Hepatocyte (in vitro differentiated cells): ENCODE measurements around the gene PTGES2. TPM values are rescaled to one million over a fixed set of nuclear protein-coding genes. Genes with fewer than 3 reads are reported as not detected.
"Not testable (repeated sequence)": the region's sequence is repeated elsewhere in the genome, so short reads cannot be mapped to it uniquely, and the experiment has no call there.

Experiments
- DNase-seq: peaks from one replicate; pipeline ENCODE4 v3.0.0-alpha.2; 2016; ENCODE audit warnings: low spot score
- H2AFZ ChIP-seq: fragments of 200-600 bp; sonication (generic); 2 replicates; pipeline ENCODE4 v1.6.0; 2016; ENCODE audit warnings: antibody characterized with exemption, mild to moderate bottlenecking
- H3K27ac ChIP-seq: fragments of 200-600 bp; sonication (generic); 2 replicates; pipeline ENCODE4 v1.5.1; 2016; ENCODE audit warnings: mild to moderate bottlenecking
- H3K27me3 ChIP-seq: fragments of 200-600 bp; sonication (generic); 2 replicates; pipeline ENCODE4 v1.6.1; 2016
- H3K36me3 ChIP-seq: fragments of 200-600 bp; sonication (generic); replicated peaks from 2 replicates; pipeline ENCODE4 v1.5.1; 2016; ENCODE audit warnings: low read depth; ENCODE audit not compliant: insufficient read depth
- H3K4me1 ChIP-seq: fragments of 200-600 bp; sonication (generic); 2 replicates; pipeline ENCODE4 v1.5.1; 2016; ENCODE audit warnings: mild to moderate bottlenecking, moderate library complexity; ENCODE audit not compliant: insufficient read depth
- H3K4me2 ChIP-seq: fragments of 200-600 bp; sonication (generic); 2 replicates; pipeline ENCODE4 v1.6.0; 2016
- H3K4me3 ChIP-seq: fragments of 200-600 bp; sonication (generic); 2 replicates; pipeline ENCODE4 v1.5.1; 2016; ENCODE audit warnings: mild to moderate bottlenecking
- H3K79me2 ChIP-seq: fragments of 200-600 bp; sonication (generic); 2 replicates; pipeline ENCODE4 v1.6.0; 2017; ENCODE audit warnings: mild to moderate bottlenecking
- H3K9me2 ChIP-seq: fragments of 200-600 bp; sonication (generic); replicated peaks from 2 replicates; pipeline ENCODE4 v1.6.0; 2017; ENCODE audit warnings: mild to moderate bottlenecking; ENCODE audit not compliant: insufficient read depth
- H3K9me3 ChIP-seq: fragments of 200-600 bp; sonication (generic); 2 replicates; pipeline ENCODE4 v1.5.1; 2016; ENCODE audit warnings: low read depth, mild to moderate bottlenecking
- H4K20me1 ChIP-seq: fragments of 200-600 bp; sonication (generic); 2 replicates; pipeline ENCODE4 v1.6.0; 2016; ENCODE audit warnings: mild to moderate bottlenecking; ENCODE audit not compliant: insufficient read depth, poor library complexity, severe bottlenecking
- EZH2 ChIP-seq: fragments of 200-600 bp; sonication (generic); IDR thresholded peaks from 2 replicates; pipeline ENCODE4 v1.6.1; 2016; ENCODE audit warnings: antibody characterized with exemption, mild to moderate bottlenecking, borderline replicate concordance
- EZH2phosphoT487 ChIP-seq: fragments of 200-600 bp; sonication (generic); IDR thresholded peaks from one replicate; pipeline ENCODE4 v1.6.1; 2018; ENCODE audit warnings: antibody characterized with exemption, mild to moderate bottlenecking, low read depth, moderate library complexity; ENCODE audit not compliant: unreplicated experiment, severe bottlenecking
- WGBS: methylation state at CpG from one replicate; pipeline ENCODE4 v1.1.6; 2016; ENCODE audit warnings: low lambda C conversion rate; ENCODE audit errors: missing lambda C conversion rate; 5-methylcytosine and 5-hydroxymethylcytosine counted together
- polyA plus RNA-seq: library from polyadenylated mRNA; unstranded; fragments of >200 nt; fragmentation: Nextera tagmentation; extraction: Ambion mirVana; gene quantifications from 2 replicates; pipeline ENCODE4 v1.2.1, GENCODE V29; 2016
- total RNA-seq: library from RNA; depleted of rRNA; stranded (reverse); fragments of >200 nt; gene quantifications from 2 replicates; pipeline ENCODE4 v1.2.3, GENCODE V29; 2014
- TF ChIP-seq, protein P1 (sequence below): fragments of 200-600 bp; sonication (generic); IDR thresholded peaks from 2 replicates; pipeline ENCODE4 v1.5.1; 2016; ENCODE audit warnings: antibody characterized with exemption, mild to moderate bottlenecking; ENCODE audit not compliant: poor library complexity

Gene PTGES2
- total and polyA plus RNA-seq, 2 experiments from 2014 or later: 29.4 to 68.1 TPM

DNA sequence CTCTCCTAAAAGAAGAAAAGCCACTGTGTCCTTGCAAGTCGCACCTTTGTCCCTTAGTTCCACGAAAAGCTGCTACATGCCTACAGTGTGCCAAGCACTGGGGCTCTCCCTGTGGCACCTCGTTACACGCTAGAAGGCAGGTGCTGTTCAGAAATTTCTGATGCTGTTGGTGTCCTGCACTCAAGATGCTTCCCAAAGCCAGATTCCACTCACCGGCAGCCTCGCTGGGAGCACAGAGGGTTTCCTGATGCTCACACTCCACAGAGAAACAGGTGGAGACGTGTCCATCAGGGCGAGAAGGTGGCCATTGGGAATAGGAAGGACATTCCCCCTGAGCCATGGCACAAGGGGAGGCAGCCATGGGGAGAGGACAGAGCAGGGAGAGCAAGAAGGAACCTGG lies 3.8 kb upstream of the PTGES2 start:
- H4K20me1 ChIP-seq, H3K27me3 ChIP-seq, H2AFZ ChIP-seq, H3K27ac ChIP-seq, H3K9me2 ChIP-seq, H3K4me2 ChIP-seq, H3K4me3 ChIP-seq, DNase-seq, H3K9me3 ChIP-seq, H3K36me3 ChIP-seq: not testable (repeated sequence)
- H3K79me2 ChIP-seq: peaks cover 17% of the 10 kb centered on the region
- peaks cover 11% of the 10 kb centered on the region for H3K4me1 ChIP-seq
- WGBS: 94% methylated on average over 8 of the region's 8 CpGs

DNA sequence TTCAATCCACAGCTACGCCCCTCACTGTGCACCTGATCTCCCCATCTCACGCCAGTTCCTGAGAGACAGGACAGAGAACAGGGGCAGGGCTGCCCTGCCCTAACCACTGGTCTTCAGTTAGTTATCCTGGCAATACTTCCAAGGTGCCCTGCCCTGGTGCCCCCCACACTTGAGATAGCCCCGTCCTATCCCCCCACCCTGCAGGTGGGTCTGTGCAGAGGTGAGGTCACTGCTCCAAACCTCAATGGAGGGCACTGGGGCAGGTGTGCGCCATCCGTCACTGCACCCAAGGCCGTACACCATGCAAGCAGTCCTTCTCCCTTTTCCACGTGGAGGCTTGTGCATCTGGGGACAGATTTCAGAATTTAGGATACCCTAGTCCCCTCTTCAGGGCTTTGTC lies 3.1 kb upstream of the PTGES2 start:
- H3K4me2 ChIP-seq, H2AFZ ChIP-seq, H4K20me1 ChIP-seq, H3K9me2 ChIP-seq, DNase-seq, H3K9me3 ChIP-seq, H3K27me3 ChIP-seq, H3K27ac ChIP-seq, H3K4me3 ChIP-seq, H3K36me3 ChIP-seq: not testable (repeated sequence)
- WGBS: 65% methylated on average over 7 of the region's 7 CpGs
- Histone ChIP-seq H3K79me2 (peaks cover 24% of the 10 kb centered on the region), H3K4me1 (peaks cover 18% of the 10 kb centered on the region)

DNA sequence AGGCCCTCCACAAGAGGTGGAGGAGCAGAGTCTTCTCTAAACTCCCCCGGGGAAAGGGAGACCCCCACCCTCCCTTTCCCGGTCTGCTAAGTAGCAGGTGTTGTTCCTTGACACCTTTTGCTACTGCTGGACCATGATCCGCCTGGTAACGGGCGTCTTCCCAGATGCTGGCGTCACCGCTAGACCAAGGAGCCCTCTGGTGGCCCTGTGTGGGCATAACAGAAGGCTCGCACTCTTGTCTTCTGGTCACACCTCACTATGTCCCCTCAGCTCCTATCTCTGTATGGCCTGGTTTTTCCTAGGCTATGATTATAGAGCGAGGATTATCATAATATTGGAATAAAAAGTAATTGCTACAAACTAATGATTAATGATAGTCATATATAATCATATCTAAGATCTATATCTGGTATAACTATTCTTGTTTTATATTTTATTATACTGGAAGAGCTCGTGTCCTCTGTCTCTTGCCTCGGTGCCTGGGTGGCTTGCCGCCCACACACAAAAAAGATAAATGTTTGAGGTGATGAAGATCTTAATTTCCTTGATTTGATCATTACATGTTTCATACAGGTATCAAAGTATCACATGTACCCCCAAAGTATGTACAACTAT lies 2.6 kb upstream of the PTGES2 start:
- H3K9me3 ChIP-seq, H2AFZ ChIP-seq, H3K4me2 ChIP-seq, H4K20me1 ChIP-seq, DNase-seq, H3K27ac ChIP-seq, H3K9me2 ChIP-seq, H3K36me3 ChIP-seq, H3K27me3 ChIP-seq, H3K4me3 ChIP-seq: not testable (repeated sequence)
- H3K79me2 ChIP-seq: peaks cover 29% of the 10 kb centered on the region
- 39% methylated on average over 11 of the region's 12 CpGs for WGBS
- TF ChIP-seq, protein P1, sequence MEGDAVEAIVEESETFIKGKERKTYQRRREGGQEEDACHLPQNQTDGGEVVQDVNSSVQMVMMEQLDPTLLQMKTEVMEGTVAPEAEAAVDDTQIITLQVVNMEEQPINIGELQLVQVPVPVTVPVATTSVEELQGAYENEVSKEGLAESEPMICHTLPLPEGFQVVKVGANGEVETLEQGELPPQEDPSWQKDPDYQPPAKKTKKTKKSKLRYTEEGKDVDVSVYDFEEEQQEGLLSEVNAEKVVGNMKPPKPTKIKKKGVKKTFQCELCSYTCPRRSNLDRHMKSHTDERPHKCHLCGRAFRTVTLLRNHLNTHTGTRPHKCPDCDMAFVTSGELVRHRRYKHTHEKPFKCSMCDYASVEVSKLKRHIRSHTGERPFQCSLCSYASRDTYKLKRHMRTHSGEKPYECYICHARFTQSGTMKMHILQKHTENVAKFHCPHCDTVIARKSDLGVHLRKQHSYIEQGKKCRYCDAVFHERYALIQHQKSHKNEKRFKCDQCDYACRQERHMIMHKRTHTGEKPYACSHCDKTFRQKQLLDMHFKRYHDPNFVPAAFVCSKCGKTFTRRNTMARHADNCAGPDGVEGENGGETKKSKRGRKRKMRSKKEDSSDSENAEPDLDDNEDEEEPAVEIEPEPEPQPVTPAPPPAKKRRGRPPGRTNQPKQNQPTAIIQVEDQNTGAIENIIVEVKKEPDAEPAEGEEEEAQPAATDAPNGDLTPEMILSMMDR: peak; percentile 41
- peaks cover 19% of the 10 kb centered on the region for H3K4me1 ChIP-seq

DNA sequence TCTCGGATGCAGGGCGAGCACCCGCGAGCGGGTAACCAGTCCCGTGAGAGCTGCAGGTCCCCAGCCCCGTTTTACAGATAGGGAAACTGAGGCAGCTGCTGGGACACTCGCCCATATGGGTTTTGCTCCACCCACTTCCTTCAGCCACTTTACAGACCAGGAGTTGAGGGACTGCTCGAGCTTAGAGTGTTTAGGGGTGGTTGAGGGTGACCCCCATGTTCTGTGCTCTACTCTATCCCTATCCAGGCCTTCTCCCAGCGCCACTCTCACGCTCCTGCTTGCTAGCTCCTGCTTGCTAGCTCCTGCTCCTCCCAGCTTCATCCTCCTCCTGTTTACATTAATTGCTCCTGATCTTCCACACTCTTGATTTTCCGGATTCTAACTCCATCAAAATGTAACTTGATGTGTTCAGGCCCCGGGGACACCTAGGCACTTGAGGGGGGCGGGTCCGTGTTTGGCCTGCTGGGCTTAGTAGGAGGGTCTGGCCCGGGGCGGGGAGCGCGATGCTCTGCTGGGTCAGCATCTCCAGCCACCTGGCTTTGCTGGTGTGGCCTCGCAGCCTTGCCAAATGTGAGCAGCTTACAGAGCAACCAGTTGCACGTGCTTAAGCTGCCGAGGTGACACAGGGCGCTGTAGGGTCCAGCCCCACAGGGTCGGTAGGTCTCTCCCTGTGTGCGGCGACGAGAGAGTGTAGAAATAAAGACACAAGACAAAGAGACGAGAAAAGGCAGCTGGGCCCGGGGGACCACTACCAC lies 1.5 kb upstream of the PTGES2 start:
- no peak for DNase-seq
- Histone ChIP-seq H3K4me2 (peak overlapping the region; percentile 88), H3K36me3 (no peaks in the 10 kb centered on the region), H3K9me3 (no peaks in the 10 kb centered on the region), H3K4me1 (peaks cover 19% of the 10 kb centered on the region), H3K27ac (peak overlapping the region; percentile 97), H2AFZ (peak overlapping the region; percentile 94), H3K27me3 (no peaks in the 10 kb centered on the region), H3K9me2 (no peaks in the 10 kb centered on the region), H3K4me3 (peak overlapping the region; percentile 44), H3K79me2 (peaks cover 33% of the 10 kb centered on the region), H4K20me1 (no peaks in the 10 kb centered on the region)
- TF ChIP-seq, protein P1: no peak
- TF ChIP-seq EZH2 (no peak), EZH2phosphoT487 (no peak)
- 85% methylated on average over 24 of the region's 29 CpGs for WGBS
